Transverse colon (tissue), 4 donors: ENCODE measurements around the gene XRCC5.

ENCODE experiments used
- POLR2A ChIP-seq: fragments of 450-650 bp; IDR thresholded peaks from one replicate; pipeline ENCODE4 v1.6.1; 2016; ENCODE audit warnings: antibody characterized with exemption, mild to moderate bottlenecking, moderate library complexity
- POLR2AphosphoS5 ChIP-seq, 3 donors: sonication (generic); formaldehyde crosslinking; IDR thresholded peaks; one replicate each; pipeline ENCODE4 v1.6.1; 2016; ENCODE audit warnings: antibody characterized with exemption in 3 of 3
- TF ChIP-seq, protein P1 (sequence below), 5 experiments: fragments of 200-600 bp in 3 of 5; fragments of 450-650 bp in 2 of 5; sonication (generic) in 3 of 5; IDR thresholded peaks; 1 replicate in 2 of 5; 2 replicates in 3 of 5; pipeline ENCODE4 v1.5.1; 2016 to 2017; ENCODE audit warnings: antibody characterized with exemption in 5 of 5, inconsistent platforms in 3 of 5, mild to moderate bottlenecking in 2 of 5, moderate library complexity in 1 of 5

DNA sequence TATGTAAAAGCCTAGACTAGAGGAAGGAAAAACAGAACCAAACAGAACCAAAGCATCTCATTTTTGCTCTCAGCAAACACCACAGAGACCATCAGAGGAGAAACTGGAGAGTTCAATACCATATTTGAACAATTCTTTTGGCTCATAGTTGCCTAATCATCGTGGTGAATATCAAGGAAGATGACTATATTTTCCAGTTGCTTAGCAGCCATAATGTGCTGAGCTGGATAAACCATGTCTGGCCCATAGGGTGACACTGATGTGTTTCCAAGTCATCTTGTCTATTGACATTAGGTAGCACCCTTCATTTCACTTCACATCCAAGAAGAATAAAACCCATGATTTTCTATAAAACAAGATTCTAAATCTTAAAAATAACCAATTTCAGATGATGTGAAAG, 5.9 kb upstream of the XRCC5 start:
- TF ChIP-seq, protein P1, sequence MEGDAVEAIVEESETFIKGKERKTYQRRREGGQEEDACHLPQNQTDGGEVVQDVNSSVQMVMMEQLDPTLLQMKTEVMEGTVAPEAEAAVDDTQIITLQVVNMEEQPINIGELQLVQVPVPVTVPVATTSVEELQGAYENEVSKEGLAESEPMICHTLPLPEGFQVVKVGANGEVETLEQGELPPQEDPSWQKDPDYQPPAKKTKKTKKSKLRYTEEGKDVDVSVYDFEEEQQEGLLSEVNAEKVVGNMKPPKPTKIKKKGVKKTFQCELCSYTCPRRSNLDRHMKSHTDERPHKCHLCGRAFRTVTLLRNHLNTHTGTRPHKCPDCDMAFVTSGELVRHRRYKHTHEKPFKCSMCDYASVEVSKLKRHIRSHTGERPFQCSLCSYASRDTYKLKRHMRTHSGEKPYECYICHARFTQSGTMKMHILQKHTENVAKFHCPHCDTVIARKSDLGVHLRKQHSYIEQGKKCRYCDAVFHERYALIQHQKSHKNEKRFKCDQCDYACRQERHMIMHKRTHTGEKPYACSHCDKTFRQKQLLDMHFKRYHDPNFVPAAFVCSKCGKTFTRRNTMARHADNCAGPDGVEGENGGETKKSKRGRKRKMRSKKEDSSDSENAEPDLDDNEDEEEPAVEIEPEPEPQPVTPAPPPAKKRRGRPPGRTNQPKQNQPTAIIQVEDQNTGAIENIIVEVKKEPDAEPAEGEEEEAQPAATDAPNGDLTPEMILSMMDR (IDR thresholded peaks at IDR 0.05) = no peak
- TF ChIP-seq POLR2A (no peak), POLR2AphosphoS5 (IDR thresholded peaks at IDR 0.05) (no peak)
